Fibroblast of gingiva (primary cell): ENCODE data around the gene NDUFA12.
"Not testable (repeated sequence)": the region's sequence is repeated elsewhere in the genome, so short reads cannot be mapped to it uniquely, and the experiment has no call there.

Experiments used
- DNase-seq: peaks from one replicate; pipeline ENCODE4 v3.0.0-alpha.2; 2011; ENCODE audit warnings: low read depth

NDUFA12 gene

GRCh38 chr12:95003213-95003920 is at the start of gene NDUFA12:
TSS of gene NDUFA12 (minus strand) at chr12:95003697. CDS start at chr12:95003680, 17 bp downstream.
- peak; percentile 95 for DNase-seq

DNA sequence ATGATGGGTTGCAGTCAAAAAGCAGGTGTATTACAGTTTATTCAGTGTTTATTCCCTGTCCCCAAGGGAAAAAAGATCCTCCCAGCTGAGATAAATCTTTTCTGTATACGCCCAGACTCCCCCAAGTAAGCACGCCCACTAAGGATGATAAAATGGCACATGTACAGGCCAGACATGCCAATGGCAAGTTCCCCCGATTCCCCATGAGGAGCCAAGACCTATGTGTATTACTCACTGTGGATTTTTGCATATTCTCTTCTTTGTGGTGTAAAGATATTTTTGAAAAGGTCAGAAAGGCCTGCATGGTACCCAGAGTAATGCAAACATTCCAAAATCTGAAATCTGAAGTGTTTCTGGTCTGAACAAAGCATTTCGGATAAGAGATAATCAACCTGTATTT is 47.7 kb upstream of the NDUFA12 start:
- no peak for DNase-seq

DNA sequence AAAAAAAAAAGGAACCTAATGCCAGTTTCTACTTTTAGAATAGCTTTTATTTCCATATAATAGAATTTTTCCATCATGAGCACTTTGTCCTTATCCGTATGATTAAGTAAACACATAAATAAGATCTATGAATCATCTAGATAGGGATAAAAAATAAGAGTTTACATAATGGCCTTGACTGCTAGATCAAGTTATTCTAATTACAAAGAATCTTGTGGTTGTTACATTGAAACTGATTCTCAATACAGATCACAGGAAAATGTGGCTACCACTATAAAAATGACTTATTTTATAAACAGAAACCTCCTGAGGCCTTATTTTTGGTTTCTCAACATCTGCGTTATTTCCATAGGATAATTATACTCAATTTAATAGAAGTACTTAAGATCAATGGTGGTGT is 34.4 kb upstream of the NDUFA12 start:
- no peak for DNase-seq

DNA sequence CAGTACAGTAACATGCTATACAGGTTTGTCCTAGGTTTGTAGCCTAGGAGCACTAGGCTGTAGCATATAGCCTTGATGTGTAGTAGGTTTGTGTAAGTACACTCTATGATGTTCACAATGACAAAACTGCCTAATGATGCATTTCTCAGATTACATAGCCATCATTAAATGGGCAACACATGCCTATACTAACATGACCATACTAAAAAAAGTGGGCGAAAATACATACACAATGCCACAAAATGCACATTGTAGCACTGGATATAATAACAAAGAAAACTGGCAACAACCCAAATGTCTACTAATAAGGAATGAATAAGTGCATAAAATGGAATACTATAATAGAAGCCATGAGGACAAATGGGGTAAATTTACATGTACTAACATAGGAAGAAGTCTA is 31.3 kb upstream of the NDUFA12 start:
- no peak for DNase-seq

- no peak for DNase-seq
Measured at GRCh38 chr12:95022477-95022876, 19.0 kb upstream of the NDUFA12 start.

GRCh38 chr12:95017482-95017881 is 14.0 kb upstream of the NDUFA12 start:
- peak; percentile 11 for DNase-seq

GRCh38 chr12:95016120-95016519 is 12.6 kb upstream of the NDUFA12 start:
- no peak for DNase-seq

- DNase-seq = no peak
Measured at GRCh38 chr12:95014554-95014953, 11.1 kb upstream of the NDUFA12 start.

DNA sequence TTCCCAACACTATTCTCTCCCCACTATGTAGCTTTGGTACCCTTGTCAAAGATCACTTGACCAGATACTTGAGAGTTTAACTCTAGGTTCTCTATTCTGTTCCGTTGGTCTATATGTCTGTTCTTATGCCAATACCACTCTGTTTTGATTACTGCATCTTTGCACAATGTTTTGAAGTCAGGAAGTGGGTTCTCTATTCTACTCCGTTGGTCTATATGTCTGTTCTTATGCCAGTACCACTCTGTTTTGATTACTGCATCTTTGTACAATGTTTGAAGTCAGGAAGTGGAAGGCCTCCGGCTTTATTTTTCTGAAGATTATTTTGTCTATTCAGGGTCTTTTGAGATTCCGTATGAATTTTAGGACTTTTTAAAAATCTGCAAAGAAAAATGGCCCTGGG is 2.7 kb upstream of the NDUFA12 start:
- no peak for DNase-seq

- peak; percentile 78 for DNase-seq
Measured at GRCh38 chr12:95004610-95005009, 1.1 kb upstream of the NDUFA12 start.

GRCh38 chr12:95003921-95004272 is 400 bp upstream of the NDUFA12 start:
- no peak for DNase-seq

DNA sequence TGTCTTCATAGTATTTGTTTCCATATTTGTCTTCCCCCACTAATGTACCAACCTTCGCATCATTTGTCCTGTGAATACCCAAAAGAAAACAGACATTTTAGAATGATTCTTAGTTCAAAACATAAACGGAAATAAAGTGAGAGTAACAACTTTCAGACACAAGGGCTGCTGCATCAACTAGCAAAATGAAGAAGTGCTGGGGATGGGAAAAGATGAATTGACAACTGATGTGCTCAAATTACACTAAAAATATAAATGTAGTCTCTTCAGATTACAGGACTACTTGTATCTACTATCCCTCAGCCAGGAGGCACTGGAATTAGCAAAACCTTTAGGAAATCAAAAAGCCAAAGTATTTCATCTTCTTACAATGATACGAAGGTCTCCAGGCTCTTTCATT is 743 bp downstream of the NDUFA12 start:
- no peak for DNase-seq

DNA sequence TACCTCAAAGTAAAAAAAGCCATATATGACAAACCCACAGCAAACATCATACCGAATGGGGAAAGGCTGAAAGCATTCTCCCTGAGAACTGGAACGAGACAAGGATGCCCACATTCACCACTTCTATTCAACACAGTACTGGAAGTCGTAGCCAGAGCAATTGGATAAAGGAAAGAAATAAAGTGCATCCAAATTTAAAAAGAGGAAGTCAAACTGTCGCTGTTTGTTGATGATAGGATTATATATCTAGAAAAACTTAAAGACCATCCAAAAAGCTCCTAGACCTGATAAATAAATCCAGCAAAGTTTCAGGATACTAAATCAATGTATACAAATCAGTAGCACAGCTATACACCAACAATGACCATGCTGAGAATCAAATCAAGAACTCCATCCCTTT is 5.2 kb downstream of the NDUFA12 start:
- no peak for DNase-seq

DNA sequence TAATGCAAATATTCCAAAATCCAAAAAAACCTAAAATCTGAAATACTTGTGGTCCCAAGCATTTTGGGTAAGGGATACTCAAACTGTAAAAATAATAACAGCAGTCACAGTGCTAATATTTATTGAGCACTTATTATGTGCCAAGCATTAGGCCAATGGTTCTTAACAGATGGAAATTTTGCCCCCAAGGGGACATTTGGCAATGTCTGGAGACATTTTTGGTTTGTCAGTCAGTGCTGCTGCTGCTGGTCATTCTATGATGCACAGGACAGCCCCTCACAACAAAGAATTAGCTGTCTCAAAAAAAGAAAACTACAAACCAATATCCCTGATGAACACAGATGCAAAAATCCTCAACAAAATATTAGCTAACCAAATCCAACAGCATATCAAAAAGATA is 5.8 kb downstream of the NDUFA12 start:
- DNase-seq = no peak

- no peak for DNase-seq
Measured at GRCh38 chr12:94997061-94997460, 6.4 kb downstream of the NDUFA12 start.

DNA sequence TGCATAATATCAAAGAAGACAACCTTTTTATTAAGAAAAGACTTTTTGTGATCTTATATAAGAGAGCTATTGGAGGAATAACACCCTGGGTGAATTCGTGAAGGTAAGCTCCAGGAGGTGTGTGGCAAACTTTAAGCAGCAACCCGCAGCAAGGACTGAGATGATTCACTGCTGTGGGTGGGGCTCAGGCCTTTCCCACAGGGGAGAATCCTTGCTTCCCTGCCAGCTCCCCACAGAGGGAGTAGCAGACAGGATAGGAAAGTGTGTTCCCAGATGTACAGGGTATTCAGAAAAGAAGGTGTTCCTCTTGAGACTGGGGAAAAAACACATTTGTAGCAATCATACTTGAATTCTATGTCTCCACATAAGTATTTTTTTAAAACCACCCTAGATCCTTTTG is 9.2 kb downstream of the NDUFA12 start:
- DNase-seq = peak; percentile 8

DNA sequence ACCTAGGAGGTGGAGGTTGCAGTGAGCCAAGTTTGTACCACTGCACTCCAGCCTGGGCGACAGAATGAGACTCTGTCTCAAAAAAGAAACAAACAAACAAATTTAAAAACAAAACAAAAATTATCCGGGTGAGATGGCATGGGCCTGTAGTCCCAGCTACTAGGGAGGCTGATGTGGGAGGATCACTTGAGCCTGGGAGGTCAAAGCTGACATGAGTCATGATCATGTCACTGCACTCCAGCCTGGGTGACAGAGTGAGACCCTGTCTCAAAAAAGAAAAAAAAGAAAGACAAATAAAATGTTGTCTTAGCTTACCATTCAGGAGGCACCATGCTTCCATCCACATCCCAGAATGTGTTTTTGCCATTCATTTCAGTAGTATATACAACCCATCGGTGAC is 9.6 kb downstream of the NDUFA12 start:
- DNase-seq = not testable (repeated sequence)

DNA sequence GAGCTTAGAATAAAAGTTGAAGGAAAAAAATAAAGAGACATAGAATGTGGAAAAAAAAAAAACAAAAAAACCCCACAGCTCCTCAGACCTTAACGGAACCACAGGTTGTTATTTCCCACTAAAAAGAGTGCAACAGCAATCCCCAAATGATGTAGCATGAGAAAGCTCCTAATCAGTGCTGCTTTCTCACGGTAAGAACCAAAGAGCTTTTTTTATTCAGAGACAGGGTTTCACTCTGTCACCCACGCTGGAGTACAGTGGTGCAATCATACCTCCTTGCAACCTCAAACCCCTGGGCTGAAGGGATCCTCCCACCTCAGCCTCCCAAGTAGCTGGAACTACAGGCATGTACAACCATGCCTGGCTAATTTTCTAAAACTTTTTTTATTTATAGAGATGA is 13.3 kb downstream of the NDUFA12 start:
- no peak for DNase-seq

DNA sequence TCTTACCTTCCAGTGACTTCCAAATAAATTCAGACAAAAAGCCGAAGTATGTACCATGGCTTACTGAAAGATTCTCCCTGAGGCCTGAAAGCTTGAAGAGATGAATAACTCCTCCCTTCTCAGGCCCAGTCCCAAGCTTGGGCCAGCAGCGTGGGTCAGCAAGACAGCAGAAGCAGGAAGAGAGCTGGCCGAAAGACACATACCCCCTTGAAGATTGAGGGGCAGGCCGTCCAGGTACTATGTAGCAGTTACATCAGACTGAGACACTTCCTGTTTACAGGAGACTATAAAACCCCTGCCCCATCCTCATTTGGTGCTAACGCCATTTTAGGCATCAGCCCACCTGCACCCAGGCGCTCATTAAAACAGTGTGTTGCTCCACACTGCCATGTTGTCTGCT is 15.0 kb downstream of the NDUFA12 start:
- DNase-seq = no peak

DNA sequence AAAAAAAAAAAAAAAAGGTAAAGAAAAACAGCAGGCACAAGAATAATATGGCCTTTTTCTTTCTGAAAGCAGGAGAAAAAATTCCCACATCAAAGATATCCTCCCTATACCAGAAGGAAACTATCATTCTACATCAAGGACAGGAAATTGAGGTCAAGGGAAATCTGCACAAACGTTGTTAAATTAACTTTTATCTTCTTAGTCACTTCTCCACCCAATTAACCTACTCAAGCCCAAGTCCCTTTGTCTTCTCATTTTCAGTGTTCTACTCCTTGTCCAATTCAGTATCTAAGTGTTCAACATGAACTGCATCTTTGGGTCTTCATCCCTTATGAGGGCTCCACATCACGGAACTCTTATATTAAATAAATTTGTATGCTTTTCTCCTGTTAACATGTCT is 15.7 kb downstream of the NDUFA12 start:
- no peak for DNase-seq

DNA sequence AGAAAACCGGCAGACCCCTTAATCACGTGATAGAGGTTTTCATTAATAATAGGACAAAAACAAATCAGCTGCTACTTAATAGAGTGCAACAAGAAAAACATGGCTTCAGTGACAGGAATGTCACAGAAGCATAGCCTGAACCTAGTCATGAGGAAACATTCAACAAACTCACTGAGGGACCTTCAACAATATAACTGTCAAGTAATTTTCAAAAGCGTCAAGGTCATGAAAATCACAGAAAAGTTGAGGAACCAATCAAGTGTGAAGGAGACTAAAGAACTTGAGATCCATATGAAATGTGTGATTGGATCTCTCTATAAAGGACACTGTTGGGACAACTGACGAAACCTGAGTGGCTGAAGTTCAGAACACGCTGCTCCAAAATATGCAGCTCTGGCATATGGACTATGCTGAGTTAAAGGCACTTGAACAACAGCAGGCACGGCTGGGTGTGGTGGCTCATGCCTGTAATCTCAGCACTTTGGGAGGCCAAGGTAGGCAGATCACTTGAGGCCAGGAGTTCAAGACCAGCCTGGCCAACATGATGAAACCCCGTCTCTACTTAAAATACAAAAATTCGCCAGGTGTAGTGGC is 16.3 kb downstream of the NDUFA12 start:
- no peak for DNase-seq

DNA sequence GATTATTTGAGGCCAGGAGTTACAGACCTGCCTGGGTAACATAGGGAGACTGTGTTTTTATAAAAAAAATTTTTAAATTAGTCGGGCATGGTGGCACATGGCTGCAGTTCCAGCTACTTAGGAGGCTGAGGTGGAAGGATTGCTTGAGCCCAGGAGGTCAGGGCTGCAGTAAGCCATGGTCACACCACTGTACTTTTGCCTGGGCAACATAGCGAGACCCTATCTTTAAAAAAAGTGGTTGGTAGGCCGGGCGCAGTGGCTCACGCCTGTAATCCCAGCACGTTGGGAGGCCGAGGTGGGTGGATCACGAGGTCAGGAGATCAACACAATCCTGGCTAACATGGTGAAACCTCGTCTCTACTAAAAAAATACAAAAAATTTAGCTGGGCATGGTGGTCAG is 18.4 kb downstream of the NDUFA12 start:
- not testable (repeated sequence) for DNase-seq

- DNase-seq = no peak
Measured at GRCh38 chr12:94983321-94983720, 20.2 kb downstream of the NDUFA12 start.

- DNase-seq = no peak
Measured at GRCh38 chr12:94982456-94982855, 21.0 kb downstream of the NDUFA12 start.
